Uterus (tissue), 4 donors: ENCODE measurements around the gene CAB39. TPM values are rescaled to one million over a fixed set of nuclear protein-coding genes. Genes with fewer than 3 reads are reported as not detected.

Source experiments
- DNase-seq, 2 donors: peaks; one replicate each; pipeline ENCODE4 v3.0.0-alpha.2; 2019 to 2020
- H3K27ac ChIP-seq, 2 donors: fragments of 200-600 bp; sonication (generic); 1 replicate in 1 of 2; 2 replicates in 1 of 2; pipeline ENCODE4 v1.5.1; 2016 to 2018
- H3K27me3 ChIP-seq, 2 donors: fragments of 200-600 bp; sonication (generic); one replicate each; pipeline ENCODE4 v1.5.1; 2018 to 2019; ENCODE audit warnings: control low read depth in 1 of 2
- H3K36me3 ChIP-seq, 2 donors: fragments of 200-600 bp; sonication (generic); one replicate each; pipeline ENCODE4 v1.5.1; 2019; ENCODE audit warnings: control low read depth in 1 of 2
- H3K4me1 ChIP-seq, 2 donors: fragments of 200-600 bp; sonication (generic); one replicate each; pipeline ENCODE4 v1.5.1; 2018 to 2019; ENCODE audit warnings: control low read depth in 1 of 2
- H3K4me3 ChIP-seq, 2 donors: fragments of 200-600 bp; sonication (generic); 1 replicate in 1 of 2; 2 replicates in 1 of 2; pipeline ENCODE4 v1.5.1; 2018 to 2019; ENCODE audit warnings: mild to moderate bottlenecking in 1 of 2
- H3K9me3 ChIP-seq, 2 donors: fragments of 200-600 bp; sonication (generic); one replicate each; pipeline ENCODE4 v1.5.1; 2019; ENCODE audit warnings: control low read depth in 1 of 2
- POLR2A ChIP-seq, 2 donors: fragments of 450-650 bp; IDR thresholded peaks; one replicate each; pipeline ENCODE4 v1.6.1; 2016; ENCODE audit warnings: antibody characterized with exemption in 2 of 2, mild to moderate bottlenecking in 1 of 2, moderate library complexity in 1 of 2
- intact Hi-C: fragments of 100-400 bp; cut with DNase I; formaldehyde crosslinking; loops from one replicate; pipeline ENCODE4 v1.15.1; 2023; ENCODE audit warnings: low total_unique reads
- total RNA-seq, 4 donors: library from RNA; depleted of rRNA in 3 of 4; stranded (reverse); fragments of >200 nt in 3 of 4; gene quantifications; one replicate each; pipeline versions ENCODE4 v1.1.0 to v1.2.4, GENCODE V29; 2014 to 2023
- TF ChIP-seq, protein P1 (sequence below), 4 experiments: fragments of 200-600 bp in 2 of 4; fragments of 450-650 bp in 2 of 4; sonication (generic) in 2 of 4; IDR thresholded peaks; one replicate each; pipeline ENCODE4 v1.5.1; 2016 to 2019; ENCODE audit warnings: antibody characterized with exemption in 4 of 4, mild to moderate bottlenecking in 2 of 4, moderate library complexity in 1 of 4
- donor health status: DM: yes; HTN: yes; CAD: no.

CAB39 gene
- total RNA-seq, 4 donors from 2014 or later, result 33.6 to 121 (median 78.0) TPM

DNA sequence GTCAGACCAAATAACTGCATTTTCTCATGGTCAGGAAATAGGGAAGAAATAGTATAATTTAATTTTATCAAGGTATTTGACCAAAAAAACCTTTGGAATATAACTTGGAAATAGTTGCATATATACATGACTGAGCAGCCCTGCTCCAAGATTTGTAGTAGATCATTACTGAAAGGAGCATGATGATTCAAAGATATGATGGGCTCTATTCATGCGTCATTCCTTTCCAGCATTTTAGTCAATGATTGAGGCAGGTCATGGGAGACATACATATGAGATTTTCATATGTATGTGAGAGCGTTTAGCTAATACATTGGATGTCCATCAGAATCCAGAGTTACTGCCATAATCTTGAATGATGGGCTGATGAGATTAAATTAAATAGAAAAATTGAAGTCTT is 74.5 kb downstream of the CAB39 start:
- H3K4me1 ChIP-seq, result no peaks in the 10 kb centered on the region
- H3K27me3 ChIP-seq, result no peaks in the 10 kb centered on the region
- intact Hi-C loops, result no loop called here
- H3K36me3 ChIP-seq, result no peaks in the 10 kb centered on the region
- DNase-seq, result no peak
- H3K9me3 ChIP-seq, result peaks cover 0 to 14% of the 10 kb centered on the region in 2 donors
- no peak for TF ChIP-seq POLR2A (IDR thresholded peaks at IDR 0.05)
- TF ChIP-seq, protein P1, sequence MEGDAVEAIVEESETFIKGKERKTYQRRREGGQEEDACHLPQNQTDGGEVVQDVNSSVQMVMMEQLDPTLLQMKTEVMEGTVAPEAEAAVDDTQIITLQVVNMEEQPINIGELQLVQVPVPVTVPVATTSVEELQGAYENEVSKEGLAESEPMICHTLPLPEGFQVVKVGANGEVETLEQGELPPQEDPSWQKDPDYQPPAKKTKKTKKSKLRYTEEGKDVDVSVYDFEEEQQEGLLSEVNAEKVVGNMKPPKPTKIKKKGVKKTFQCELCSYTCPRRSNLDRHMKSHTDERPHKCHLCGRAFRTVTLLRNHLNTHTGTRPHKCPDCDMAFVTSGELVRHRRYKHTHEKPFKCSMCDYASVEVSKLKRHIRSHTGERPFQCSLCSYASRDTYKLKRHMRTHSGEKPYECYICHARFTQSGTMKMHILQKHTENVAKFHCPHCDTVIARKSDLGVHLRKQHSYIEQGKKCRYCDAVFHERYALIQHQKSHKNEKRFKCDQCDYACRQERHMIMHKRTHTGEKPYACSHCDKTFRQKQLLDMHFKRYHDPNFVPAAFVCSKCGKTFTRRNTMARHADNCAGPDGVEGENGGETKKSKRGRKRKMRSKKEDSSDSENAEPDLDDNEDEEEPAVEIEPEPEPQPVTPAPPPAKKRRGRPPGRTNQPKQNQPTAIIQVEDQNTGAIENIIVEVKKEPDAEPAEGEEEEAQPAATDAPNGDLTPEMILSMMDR (IDR thresholded peaks at IDR 0.05), result no peak
- no peak overlapping the region for H3K27ac ChIP-seq
- H3K4me3 ChIP-seq, result no peak overlapping the region

GRCh38 chr2:230788554-230789175 is 76.0 kb downstream of the CAB39 start:
- DNase-seq, result no peak
- intact Hi-C loops, result no loop called here
- Histone ChIP-seq H3K27ac (no peak overlapping the region), H3K27me3 (no peaks in the 10 kb centered on the region), H3K36me3 (no peaks in the 10 kb centered on the region), H3K9me3 (peaks cover 0 to 14% of the 10 kb centered on the region in 2 donors), H3K4me1 (no peaks in the 10 kb centered on the region), H3K4me3 (no peak overlapping the region)
- TF ChIP-seq, protein P1 (IDR thresholded peaks at IDR 0.05), result no peak
- TF ChIP-seq POLR2A (IDR thresholded peaks at IDR 0.05), result no peak

GRCh38 chr2:230790981-230791380 is 78.3 kb downstream of the CAB39 start:
- no peak overlapping the region for H3K27ac ChIP-seq
- no peaks in the 10 kb centered on the region for H3K36me3 ChIP-seq
- H3K27me3 ChIP-seq, result no peaks in the 10 kb centered on the region
- no peak for DNase-seq
- intact Hi-C loops, result loop anchor here (10.0 kb wide), 1 partner anchor 76 kb away; the partner anchor contains the start of gene CAB39
- no peaks in the 10 kb centered on the region for H3K4me1 ChIP-seq
- H3K4me3 ChIP-seq, result no peak overlapping the region
- H3K9me3 ChIP-seq, result peaks cover 0 to 14% of the 10 kb centered on the region in 2 donors
- TF ChIP-seq, protein P1 (IDR thresholded peaks at IDR 0.05), result no peak
- TF ChIP-seq POLR2A (IDR thresholded peaks at IDR 0.05), result no peak

- H3K9me3 ChIP-seq, result peaks cover 0 to 7% of the 10 kb centered on the region in 2 donors
- intact Hi-C loops, result loop anchor here (10.0 kb wide), 1 partner anchor 79 kb away; the partner anchor contains the start of gene CAB39
- H3K27ac ChIP-seq, result peak overlapping the region; percentile 73 to 83
- no peaks in the 10 kb centered on the region for H3K27me3 ChIP-seq
- DNase-seq, result peak; percentile 69 to 77
- H3K4me3 ChIP-seq, result no peak overlapping the region
- no peaks in the 10 kb centered on the region for H3K4me1 ChIP-seq
- no peaks in the 10 kb centered on the region for H3K36me3 ChIP-seq
- TF ChIP-seq, protein P1 (IDR thresholded peaks at IDR 0.05), result no peak
- no peak for TF ChIP-seq POLR2A (IDR thresholded peaks at IDR 0.05)
Observed at GRCh38 chr2:230793572-230794359, 81.1 kb downstream of the CAB39 start.

- H3K4me3 ChIP-seq, result no peak overlapping the region
- no peak for DNase-seq
- no peak for TF ChIP-seq POLR2A (IDR thresholded peaks at IDR 0.05)
- TF ChIP-seq, protein P1 (IDR thresholded peaks at IDR 0.05), result no peak
Observed at GRCh38 chr2:230794497-230794896, 81.9 kb downstream of the CAB39 start.

More at GRCh38 chr2:230794497-230794896, 81.9 kb downstream of the CAB39 start:
- peak overlapping the region; percentile 73 to 83 for H3K27ac ChIP-seq
- no peaks in the 10 kb centered on the region for H3K27me3 ChIP-seq
- H3K9me3 ChIP-seq, result peaks cover 0 to 1% of the 10 kb centered on the region in 2 donors
- no peaks in the 10 kb centered on the region for H3K4me1 ChIP-seq
- intact Hi-C loops, result loop anchor here (10.0 kb wide), 1 partner anchor 80 kb away; the partner anchor contains the start of gene CAB39
- no peaks in the 10 kb centered on the region for H3K36me3 ChIP-seq
